Esophagus squamous epithelium (tissue), 4 donors: ENCODE data around the gene LOXL1.

Experiments used
- POLR2A ChIP-seq, 4 donors: fragments of 450-650 bp; IDR thresholded peaks; one replicate each; pipeline ENCODE4 v1.6.1; 2017; ENCODE audit warnings: antibody characterized with exemption in 4 of 4, mild to moderate bottlenecking in 4 of 4, moderate library complexity in 3 of 4
- TF ChIP-seq, protein P1 (sequence below), 6 experiments: fragments of 450-650 bp in 4 of 6; fragments of 200-600 bp in 2 of 6; sonication (generic) in 2 of 6; IDR thresholded peaks; one replicate each; pipeline ENCODE4 v1.5.1; 2016 to 2019; ENCODE audit warnings: antibody characterized with exemption in 6 of 6, mild to moderate bottlenecking in 4 of 6, moderate library complexity in 4 of 6

DNA sequence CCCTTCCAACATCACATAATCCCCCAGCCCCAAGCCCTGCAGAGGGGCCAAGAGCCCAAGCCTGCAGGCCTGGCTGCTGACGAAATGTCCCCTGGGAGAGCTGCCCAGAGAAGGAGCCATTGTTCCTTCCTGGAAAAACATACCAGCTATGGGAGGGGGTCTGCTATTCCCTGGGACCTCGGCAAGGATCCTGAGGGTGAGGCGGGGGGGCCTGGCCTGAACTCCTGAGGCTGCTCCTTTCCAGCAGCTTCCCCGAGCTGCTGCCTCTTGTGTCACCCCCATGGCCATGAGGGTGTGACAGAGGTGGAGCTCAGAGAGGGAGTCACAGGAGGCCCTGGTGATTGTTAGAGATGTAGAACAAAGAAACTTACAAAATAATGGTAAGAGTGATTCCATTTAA, 12.9 kb downstream of the LOXL1 start:
- TF ChIP-seq, protein P1, sequence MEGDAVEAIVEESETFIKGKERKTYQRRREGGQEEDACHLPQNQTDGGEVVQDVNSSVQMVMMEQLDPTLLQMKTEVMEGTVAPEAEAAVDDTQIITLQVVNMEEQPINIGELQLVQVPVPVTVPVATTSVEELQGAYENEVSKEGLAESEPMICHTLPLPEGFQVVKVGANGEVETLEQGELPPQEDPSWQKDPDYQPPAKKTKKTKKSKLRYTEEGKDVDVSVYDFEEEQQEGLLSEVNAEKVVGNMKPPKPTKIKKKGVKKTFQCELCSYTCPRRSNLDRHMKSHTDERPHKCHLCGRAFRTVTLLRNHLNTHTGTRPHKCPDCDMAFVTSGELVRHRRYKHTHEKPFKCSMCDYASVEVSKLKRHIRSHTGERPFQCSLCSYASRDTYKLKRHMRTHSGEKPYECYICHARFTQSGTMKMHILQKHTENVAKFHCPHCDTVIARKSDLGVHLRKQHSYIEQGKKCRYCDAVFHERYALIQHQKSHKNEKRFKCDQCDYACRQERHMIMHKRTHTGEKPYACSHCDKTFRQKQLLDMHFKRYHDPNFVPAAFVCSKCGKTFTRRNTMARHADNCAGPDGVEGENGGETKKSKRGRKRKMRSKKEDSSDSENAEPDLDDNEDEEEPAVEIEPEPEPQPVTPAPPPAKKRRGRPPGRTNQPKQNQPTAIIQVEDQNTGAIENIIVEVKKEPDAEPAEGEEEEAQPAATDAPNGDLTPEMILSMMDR (IDR thresholded peaks at IDR 0.05), result no peak
- TF ChIP-seq POLR2A (IDR thresholded peaks at IDR 0.05), result no peak
